Neural cell (in vitro differentiated cells): ENCODE measurements around the gene ATP13A1.
"Not testable (repeated sequence)": the region's sequence is repeated elsewhere in the genome, so short reads cannot be mapped to it uniquely, and the experiment has no call there.

Experiments used
- EP300 ChIP-seq: fragments of 450-650 bp; conservative IDR thresholded peaks from 2 replicates; pipeline ENCODE4 v1.6.1; 2014; ENCODE audit warnings: antibody characterized with exemption, mild to moderate bottlenecking, moderate library complexity; ENCODE audit not compliant: poor library complexity, severe bottlenecking
- EZH2 ChIP-seq: fragments of 200-600, 300-800 bp; shearing (Covaris generic), sonication (generic); IDR thresholded peaks from 2 replicates; pipeline ENCODE4 v1.6.1; 2014; ENCODE audit warnings: antibody characterized with exemption, low read length, borderline replicate concordance, mild to moderate bottlenecking; ENCODE audit not compliant: insufficient read depth, poor library complexity, severe bottlenecking
- MXI1 ChIP-seq: fragments of 450-650 bp; conservative IDR thresholded peaks from 2 replicates; pipeline ENCODE4 v1.6.1; 2014; ENCODE audit warnings: antibody characterized with exemption, mild to moderate bottlenecking; ENCODE audit not compliant: poor library complexity, severe bottlenecking
- POLR2AphosphoS5 ChIP-seq: IDR thresholded peaks from 2 replicates; pipeline ENCODE4 v1.6.1; 2012
- RAD21 ChIP-seq: fragments of 450-650 bp; conservative IDR thresholded peaks from 2 replicates; pipeline ENCODE4 v1.6.1; 2014; ENCODE audit warnings: antibody characterized with exemption, mild to moderate bottlenecking, moderate library complexity
- SMC3 ChIP-seq: fragments of 450-650 bp; conservative IDR thresholded peaks from 2 replicates; pipeline ENCODE4 v1.6.1; 2014; ENCODE audit warnings: antibody characterized with exemption, mild to moderate bottlenecking, moderate library complexity; ENCODE audit not compliant: poor library complexity
- TAF1 ChIP-seq: IDR thresholded peaks from 2 replicates; pipeline ENCODE4 v1.6.1; 2012; ENCODE audit warnings: low read depth
- TF ChIP-seq, protein P1 (sequence below): fragments of 450-650 bp; IDR thresholded peaks from 2 replicates; pipeline ENCODE4 v1.5.1; 2014; ENCODE audit warnings: antibody characterized with exemption, mild to moderate bottlenecking, moderate library complexity; ENCODE audit not compliant: poor library complexity, severe bottlenecking
- TF ChIP-seq, protein P2 (sequence below): IDR thresholded peaks from 2 replicates; pipeline ENCODE4 v1.6.1; 2012; ENCODE audit warnings: borderline replicate concordance

DNA sequence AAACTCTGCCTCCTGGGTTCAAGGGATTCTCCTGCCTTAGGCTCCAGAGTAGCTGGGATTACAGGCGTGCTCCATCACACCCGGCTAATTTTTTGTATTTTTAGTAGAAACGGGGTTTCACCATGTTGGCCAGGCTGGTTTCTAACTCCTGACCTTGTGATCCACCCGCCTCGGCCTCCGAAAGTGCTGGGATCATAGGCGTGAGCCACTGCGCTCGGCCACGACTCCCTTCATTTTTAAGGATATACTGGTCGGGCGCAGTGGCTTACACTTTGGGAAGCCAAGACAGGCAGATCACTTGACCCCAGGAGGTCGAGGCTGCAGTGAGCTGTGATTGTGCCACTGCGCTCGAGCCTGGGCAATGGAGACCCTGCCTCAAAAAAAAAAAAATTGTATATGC lies 22.6 kb upstream of the ATP13A1 start:
- not testable (repeated sequence) for TF ChIP-seq EZH2, EP300, POLR2AphosphoS5, RAD21, SMC3, TAF1, MXI1
- TF ChIP-seq, protein P1, sequence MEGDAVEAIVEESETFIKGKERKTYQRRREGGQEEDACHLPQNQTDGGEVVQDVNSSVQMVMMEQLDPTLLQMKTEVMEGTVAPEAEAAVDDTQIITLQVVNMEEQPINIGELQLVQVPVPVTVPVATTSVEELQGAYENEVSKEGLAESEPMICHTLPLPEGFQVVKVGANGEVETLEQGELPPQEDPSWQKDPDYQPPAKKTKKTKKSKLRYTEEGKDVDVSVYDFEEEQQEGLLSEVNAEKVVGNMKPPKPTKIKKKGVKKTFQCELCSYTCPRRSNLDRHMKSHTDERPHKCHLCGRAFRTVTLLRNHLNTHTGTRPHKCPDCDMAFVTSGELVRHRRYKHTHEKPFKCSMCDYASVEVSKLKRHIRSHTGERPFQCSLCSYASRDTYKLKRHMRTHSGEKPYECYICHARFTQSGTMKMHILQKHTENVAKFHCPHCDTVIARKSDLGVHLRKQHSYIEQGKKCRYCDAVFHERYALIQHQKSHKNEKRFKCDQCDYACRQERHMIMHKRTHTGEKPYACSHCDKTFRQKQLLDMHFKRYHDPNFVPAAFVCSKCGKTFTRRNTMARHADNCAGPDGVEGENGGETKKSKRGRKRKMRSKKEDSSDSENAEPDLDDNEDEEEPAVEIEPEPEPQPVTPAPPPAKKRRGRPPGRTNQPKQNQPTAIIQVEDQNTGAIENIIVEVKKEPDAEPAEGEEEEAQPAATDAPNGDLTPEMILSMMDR = not testable (repeated sequence)
- TF ChIP-seq, protein P2, sequence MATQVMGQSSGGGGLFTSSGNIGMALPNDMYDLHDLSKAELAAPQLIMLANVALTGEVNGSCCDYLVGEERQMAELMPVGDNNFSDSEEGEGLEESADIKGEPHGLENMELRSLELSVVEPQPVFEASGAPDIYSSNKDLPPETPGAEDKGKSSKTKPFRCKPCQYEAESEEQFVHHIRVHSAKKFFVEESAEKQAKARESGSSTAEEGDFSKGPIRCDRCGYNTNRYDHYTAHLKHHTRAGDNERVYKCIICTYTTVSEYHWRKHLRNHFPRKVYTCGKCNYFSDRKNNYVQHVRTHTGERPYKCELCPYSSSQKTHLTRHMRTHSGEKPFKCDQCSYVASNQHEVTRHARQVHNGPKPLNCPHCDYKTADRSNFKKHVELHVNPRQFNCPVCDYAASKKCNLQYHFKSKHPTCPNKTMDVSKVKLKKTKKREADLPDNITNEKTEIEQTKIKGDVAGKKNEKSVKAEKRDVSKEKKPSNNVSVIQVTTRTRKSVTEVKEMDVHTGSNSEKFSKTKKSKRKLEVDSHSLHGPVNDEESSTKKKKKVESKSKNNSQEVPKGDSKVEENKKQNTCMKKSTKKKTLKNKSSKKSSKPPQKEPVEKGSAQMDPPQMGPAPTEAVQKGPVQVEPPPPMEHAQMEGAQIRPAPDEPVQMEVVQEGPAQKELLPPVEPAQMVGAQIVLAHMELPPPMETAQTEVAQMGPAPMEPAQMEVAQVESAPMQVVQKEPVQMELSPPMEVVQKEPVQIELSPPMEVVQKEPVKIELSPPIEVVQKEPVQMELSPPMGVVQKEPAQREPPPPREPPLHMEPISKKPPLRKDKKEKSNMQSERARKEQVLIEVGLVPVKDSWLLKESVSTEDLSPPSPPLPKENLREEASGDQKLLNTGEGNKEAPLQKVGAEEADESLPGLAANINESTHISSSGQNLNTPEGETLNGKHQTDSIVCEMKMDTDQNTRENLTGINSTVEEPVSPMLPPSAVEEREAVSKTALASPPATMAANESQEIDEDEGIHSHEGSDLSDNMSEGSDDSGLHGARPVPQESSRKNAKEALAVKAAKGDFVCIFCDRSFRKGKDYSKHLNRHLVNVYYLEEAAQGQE = not testable (repeated sequence)
